Measurements from ENCODE around the gene FRY.

The FRY gene

DNA sequence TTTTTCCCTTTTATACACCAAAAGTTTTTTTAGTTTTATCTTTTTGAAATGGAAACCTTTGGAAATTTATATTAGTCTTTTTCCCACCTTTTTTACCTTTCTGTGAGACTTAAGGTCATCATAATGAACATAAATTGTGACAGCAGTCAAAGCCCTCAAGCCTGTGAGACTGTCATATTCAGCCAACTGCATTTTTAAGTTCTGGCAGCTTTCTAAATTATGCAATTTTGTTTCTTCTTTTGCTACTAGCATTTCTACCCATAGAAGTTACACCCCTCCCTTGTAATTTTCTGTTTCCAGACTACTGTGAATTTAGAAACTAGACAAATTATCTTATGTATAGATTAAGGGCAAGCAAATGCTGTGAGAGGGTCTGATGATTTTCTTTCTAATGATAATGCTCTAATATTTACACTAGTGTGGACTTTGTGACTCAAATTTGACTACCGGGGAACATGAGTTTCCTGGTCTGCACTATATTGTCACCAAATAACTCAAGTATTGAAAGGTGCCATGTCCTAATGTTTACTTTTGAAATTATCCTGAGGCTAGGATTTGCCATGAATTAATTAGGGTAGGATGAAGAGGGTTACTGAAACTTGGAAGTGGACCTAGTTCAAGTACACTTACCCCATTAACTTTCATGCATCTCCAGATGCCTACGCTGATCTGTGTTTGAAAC, 43.7 kb downstream of the FRY start:
- no peak overlapping the region for H3K4me3 ChIP-seq (ENCODE audit: low read depth, low read length)
- no peak for TF ChIP-seq CTCF (IDR thresholded peaks at IDR 0.05; ENCODE audit: insufficient read depth, low read depth, low read length, missing control alignments)
- DNase-seq (ENCODE audit: low read depth), result no peak

DNA sequence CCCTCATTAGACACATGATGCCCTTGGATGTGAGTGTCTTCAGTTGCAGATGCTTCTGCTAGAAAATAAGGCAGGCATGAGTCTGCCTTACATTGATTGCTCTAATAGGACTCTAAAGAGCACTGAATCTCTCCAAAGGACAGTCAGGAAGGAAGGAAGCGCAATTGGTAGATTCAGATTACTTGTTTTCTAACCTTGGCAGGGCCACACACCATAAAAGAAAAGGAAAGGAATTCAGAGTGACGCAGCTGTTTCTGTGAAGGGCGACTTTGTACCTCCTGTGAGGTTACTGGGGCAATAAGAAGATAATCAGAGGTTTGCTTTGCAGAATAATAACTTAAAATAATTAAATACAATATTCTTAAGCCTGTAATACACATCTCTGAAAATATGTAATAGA, 48.0 kb downstream of the FRY start:
- DNase-seq (ENCODE audit: low read depth), result no peak
- TF ChIP-seq CTCF (IDR thresholded peaks at IDR 0.05; ENCODE audit: insufficient read depth, low read depth, low read length, missing control alignments), result no peak
- H3K4me3 ChIP-seq (ENCODE audit: low read depth, low read length), result no peak overlapping the region

DNA sequence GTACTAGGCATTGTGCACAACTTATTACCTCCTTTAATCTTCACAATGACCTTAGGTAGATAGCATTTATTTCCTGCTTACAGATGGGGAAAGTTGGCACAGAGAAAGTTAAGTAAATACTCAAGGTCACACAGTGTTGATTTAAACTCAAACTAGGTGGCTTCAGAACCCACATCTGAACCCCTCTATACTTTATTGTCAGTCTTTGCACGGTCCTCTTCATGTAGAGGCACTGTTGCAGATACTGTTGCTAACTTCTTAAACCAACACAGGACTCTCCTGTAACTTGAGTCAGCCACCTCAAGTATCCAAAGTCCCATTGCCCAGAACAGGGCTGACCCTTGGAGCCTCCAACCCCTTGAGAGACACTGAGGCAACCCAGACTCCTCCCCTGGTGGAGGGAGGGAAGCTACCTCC, 48.8 kb downstream of the FRY start:
- no peak for DNase-seq (ENCODE audit: low read depth)
- no peak for TF ChIP-seq CTCF (IDR thresholded peaks at IDR 0.05; ENCODE audit: insufficient read depth, low read depth, low read length, missing control alignments)
- H3K4me3 ChIP-seq (ENCODE audit: low read depth, low read length), result no peak overlapping the region

GRCh38 chr13:32081591-32081990, 50.0 kb downstream of the FRY start:
- DNase-seq (ENCODE audit: low read depth), result no peak
- H3K4me3 ChIP-seq (ENCODE audit: low read depth, low read length), result no peak overlapping the region
- no peak for TF ChIP-seq CTCF (IDR thresholded peaks at IDR 0.05; ENCODE audit: insufficient read depth, low read depth, low read length, missing control alignments)

DNA sequence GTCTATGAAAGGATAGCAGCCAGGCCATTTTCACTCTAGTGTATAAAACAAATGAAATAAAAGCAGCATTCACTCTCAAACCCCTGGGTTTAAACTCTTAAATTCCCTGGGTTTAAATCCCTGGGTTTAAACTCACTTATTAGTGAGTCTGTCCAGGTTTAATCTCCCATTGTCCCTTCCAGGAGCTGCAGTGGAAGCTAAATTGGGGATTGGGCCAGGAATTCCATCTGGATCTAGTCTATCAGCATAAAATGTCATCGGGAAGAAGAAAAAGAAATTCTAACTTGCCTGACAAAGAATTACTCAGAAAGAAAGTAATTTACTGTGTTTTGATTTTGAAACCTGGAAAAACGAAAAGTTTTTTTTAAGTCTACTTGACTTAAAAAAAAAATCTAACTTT, 54.8 kb downstream of the FRY start:
- no peak overlapping the region for H3K4me3 ChIP-seq (ENCODE audit: low read depth, low read length)
- no peak for TF ChIP-seq CTCF (IDR thresholded peaks at IDR 0.05; ENCODE audit: insufficient read depth, low read depth, low read length, missing control alignments)
- DNase-seq (ENCODE audit: low read depth), result no peak

GRCh38 chr13:32086791-32087441, 55.3 kb downstream of the FRY start:
- H3K4me3 ChIP-seq (ENCODE audit: low read depth, low read length), result no peak overlapping the region
- no peak for DNase-seq (ENCODE audit: low read depth)
- no peak for TF ChIP-seq CTCF (IDR thresholded peaks at IDR 0.05; ENCODE audit: insufficient read depth, low read depth, low read length, missing control alignments)
